ENCODE results near the gene YARS1.

The YARS1 gene

DNA sequence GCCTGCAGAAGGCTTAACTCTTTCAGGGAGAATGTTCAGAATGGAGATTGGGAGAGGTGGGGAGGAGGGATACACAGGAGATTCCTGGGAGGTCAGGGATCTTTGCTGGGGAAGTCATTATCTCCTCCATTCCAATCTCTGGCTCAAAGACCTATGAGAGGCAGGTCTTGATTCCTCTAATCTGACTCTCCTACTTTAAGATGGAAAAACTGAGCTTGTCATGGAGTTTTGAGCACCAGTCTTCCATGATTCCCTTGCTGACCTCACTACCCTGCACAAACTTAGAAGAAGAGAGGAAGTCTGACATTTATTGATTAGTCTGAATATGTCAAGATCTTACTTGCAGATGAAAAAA lies 73.1 kb downstream of the YARS1 start:
- DNase-seq (ENCODE audit: low read depth), result no peak

DNA sequence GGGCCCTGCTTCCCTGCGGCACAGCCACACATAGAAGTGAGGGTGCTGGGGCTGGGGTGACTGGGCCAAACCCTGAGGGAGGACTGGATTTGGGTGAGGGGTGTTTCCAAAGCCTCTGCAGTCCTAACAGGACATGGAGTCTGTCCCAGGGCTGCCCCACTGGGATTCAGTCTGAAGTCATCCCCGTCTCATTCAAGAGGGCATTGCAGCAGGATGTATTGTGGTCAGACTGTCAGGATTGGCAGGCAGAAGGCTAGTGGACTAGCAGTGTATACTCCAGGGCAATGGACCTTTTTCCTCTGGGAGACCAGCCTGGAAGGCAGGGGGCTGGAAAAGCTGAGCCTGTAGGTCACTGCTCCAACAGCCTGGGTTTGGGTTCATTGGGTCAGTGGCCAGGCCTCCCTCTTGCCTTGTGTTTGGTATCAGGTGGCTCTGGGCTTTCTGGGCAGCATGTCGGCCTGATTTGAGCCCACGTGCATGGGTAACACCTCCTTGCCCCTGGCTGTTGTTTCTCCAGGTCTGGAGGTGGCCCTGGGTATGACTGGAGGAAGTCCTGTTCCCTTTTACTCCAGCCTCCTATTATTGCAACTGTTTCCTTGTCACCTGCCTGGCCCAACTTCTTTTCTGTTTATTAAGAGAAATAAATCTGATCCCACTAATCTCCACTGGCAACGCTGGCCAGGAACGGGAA lies 73.6 kb downstream of the YARS1 start:
- DNase-seq (ENCODE audit: low read depth), result no peak

GRCh38 chr1:32742956-32743355 lies 74.2 kb downstream of the YARS1 start:
- DNase-seq (ENCODE audit: low read depth), result no peak

DNA sequence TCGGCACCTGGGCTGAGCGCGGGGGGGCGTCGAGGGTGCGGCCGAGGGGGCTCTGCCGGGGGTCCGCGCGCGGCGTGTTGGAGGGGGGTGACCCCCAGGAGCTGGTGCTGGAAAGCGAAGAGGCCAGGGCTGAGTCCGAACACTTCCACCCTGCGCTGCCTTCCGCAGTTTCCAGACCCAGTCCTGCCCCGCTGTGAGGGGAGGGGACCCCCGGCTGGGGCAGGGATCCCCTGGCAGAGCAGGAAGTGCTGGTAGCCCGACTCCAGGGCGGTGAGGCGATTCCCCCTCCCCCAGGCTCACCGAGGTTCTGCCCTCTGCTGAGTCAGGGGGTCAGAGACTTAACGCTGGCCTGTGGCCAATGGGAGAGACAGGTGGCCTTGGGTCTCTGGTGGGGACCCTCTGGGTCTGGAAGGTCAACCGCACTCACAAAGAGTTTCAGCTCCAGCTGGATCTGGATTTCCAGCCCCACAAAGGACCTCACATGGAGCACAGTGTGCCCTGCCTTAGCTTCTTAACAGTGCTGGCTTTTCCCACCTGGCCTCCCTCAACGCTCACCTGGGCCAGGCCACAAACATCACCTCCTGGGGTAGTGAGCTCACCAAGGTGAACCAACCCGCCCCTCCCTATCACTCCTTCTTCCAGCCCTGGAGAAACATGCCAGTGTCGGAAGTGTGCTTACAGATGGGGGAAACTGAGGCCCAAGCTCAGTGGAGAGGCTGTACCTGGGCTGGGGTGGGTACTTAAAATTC lies 74.8 kb downstream of the YARS1 start:
- DNase-seq (ENCODE audit: low read depth), result no peak

DNA sequence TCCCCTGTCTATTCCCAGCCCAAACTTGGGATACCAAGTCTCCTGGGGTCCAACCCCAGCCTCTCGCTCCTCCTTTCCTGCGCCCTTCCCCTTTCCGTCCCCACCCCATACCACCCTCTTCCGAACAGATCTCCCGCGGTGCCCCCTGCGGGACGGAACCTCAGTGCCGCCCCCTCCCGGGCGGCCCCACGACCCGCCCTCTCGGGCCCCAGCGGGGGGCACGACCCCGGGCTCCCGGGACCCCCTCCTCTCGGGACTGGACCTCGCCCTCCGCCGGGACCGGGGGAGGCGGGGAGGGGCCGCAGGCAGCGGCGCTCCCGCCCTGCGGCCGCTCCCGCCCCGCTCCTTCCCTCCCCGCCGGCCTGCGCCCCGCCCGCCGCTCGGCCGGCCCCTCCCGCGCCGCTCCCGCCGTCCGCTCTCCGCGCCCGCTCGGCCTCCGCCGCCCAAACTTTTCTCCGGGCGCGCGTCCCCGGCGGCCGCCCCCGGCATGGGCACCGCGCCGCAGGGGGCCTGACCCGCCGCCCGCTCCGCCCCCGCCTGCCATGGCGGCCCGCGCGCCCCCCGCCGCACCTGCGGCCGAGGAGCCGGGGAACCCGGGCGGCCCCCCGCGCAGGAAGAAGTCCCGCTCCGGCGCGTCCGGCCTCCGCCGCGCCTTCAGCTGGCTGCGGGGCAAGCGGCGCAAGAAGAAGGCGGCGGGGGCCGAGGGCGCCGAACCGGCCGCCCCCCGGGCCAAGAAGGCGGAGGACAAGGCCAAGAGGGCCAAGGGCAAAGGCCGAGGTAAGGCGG lies 75.6 kb downstream of the YARS1 start:
- no peak for DNase-seq (ENCODE audit: low read depth)

- no peak for DNase-seq (ENCODE audit: low read depth)
These were observed 76.1 kb downstream of the YARS1 start for GRCh38 chr1:32741059-32741412.

DNA sequence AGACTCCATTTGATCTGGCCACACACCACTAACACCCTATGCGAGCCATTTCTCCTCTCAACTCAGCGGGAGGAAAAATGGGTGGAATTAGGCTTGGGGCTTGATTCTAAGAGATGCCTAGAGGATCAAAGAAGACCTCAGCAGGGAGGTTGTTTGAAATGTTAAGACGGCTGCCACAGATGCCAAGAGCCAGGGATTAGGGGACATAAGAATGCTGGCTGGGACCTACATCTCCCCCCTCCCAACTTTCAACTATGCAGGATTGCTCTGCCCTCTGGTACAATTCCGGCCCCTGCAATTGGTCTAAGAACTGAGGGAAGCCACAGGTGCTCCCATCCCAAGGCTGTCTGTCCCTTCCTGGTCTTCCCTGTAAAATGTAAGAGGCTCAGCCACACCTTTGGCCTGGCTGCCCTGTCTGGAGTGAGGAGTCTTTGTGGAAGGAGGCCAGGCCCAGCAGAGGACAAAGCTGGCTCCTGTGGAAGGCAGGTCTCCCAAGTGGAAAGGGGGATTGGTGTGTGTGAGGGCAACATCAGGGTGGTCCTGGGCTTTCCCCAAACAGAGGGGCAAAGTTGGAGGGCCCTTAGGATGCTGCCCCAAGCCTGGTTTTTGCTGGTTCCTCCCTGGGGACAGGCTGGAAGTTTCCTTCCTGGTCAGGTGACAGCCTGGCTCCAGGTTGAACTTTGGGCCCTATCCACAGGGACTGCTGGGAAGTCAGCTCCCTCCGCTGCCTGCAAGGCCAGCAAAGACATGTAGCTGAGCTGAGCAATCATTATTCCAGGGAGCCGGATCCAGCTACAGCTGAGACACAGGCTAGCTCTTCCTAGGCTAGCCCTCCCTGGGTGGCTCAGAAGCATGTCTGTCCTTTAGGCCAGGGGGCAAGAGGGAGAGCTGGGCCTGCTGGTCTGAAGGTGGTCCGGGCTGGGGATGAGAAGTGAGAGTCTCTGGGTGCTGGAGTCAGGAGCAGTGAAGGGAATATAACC lies 80.1 kb downstream of the YARS1 start:
- no peak for DNase-seq (ENCODE audit: low read depth)

DNA sequence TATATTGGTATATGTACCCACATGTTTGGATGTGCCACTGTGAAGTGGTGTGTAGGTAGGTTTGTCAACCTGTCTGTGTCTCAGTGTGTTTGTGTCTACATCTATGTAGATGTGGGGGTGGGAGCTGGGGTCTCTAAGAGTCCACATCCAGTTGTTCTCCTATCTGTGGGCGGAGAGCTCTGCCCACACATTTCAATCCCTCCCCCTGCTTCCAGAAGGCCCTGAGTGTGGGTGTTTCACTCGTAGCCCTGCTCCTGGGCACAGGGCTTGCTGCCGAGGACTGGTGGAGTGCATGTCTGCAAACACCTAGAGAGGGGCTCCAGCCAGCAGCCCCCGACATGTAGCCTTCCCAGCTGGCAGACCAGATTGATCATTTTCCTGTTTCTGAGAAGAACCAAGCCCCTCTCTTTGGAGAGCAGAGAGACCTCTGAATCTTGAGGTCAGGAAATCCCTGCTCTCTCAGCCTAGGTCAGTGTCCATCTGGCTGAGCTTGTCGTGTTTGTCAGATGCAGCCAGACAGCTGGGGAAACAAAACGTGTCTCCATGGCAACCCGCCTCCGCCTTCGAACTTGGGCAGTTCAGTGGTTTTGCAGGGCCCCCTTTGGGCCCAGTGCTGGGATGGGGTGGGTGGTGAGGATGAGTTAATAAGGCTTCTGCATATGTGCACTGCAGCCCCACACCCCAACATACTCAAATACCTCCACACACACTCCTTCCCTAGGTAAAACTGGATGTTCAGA lies 83.4 kb downstream of the YARS1 start:
- DNase-seq (ENCODE audit: low read depth), result no peak

DNA sequence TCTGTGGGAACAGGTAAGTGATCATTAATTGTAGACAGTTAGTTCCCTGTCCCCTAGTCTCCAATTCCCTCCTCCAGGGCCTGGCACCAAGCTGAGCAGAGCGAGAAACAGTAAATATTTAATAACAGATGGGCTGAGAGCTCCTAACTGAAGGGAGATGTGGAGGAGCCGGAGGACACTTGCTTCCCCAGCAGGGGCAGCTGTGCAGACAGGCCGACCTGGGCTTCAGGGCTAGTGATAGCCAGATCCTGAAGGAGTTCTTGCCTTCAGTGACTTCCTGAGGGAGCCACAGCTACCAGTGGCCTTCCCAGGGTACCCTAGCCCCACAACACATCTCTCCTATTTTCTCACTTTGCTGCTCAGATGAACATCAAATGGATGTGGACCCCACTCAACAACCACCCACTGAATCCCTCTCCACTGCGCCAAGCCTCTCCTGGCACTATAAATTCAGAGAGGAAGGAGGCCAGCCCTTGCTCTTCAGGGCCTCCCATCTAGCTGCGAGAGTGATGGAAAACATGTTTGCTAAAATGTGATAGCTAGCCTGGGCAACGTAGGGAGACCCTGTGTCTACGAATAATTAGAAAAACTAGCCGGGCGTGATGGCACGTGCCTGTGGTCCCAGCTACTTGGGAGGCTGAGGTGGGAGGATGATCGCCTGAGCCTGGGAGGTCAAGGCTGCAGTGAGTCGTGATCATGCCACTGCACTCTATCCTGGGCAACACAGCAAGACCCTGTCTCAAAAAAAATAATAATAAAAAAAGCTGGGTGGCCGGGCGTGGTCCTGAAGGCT lies 87.7 kb downstream of the YARS1 start:
- no peak for DNase-seq (ENCODE audit: low read depth)

DNA sequence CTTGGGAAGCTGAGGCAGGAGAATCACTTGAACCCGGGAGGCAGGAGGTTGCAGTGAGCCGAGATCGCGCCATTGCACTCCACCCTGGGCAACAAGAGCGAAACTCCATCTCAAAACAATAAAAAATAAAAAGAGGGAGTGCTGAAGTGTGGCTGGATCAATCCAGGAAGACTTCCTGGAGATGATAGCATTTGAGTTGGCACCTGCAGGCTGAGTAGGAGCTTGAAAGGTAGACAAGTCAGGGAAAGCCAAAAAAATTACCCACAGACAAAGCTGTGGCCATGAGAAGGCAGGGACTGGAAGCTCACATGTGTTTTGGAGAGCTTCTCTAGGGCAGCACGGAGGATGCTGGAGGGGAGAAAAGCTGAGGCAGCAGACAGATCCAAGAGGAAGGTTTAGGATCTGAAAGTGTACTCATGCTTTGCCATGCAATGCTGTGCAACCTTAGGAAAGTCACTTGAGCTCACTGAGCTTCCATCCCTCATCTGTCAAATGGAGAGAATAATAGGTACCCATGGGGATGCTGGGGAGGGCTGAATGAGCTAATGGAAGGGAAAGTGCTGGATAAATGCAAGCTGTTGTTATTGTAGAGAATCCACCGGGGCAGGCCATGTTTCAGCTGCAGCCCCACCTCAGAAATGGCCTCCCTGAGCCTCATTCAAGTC lies 88.6 kb downstream of the YARS1 start:
- no peak for DNase-seq (ENCODE audit: low read depth)

GRCh38 chr1:32727876-32728275 lies 89.3 kb downstream of the YARS1 start:
- no peak for DNase-seq (ENCODE audit: low read depth)

GRCh38 chr1:32725615-32725982 lies 91.6 kb downstream of the YARS1 start:
- no peak for DNase-seq (ENCODE audit: low read depth)

Data from stromal cell of bone marrow (primary cell).